CD14-positive monocyte (primary cell): ENCODE measurements around the gene SLIT3. TPM values are rescaled to one million over a fixed set of nuclear protein-coding genes. Genes with fewer than 3 reads are reported as not detected.

Experiments used
- DNase-seq, 3 donors: peaks; one replicate each; pipeline ENCODE4 v3.0.0-alpha.2; 2011 to 2022
- H2AFZ ChIP-seq: 2 replicates; pipeline ENCODE4 v1.6.0; 2012; ENCODE audit warnings: mild to moderate bottlenecking, low read depth, low read length, inconsistent platforms; ENCODE audit not compliant: insufficient read depth, poor library complexity, severe bottlenecking
- H3K27ac ChIP-seq, 2 donors: 1 replicate in 1 of 2; 2 replicates in 1 of 2; pipeline ENCODE4 v1.5.1; 2012 to 2013; ENCODE audit warnings: low read length in 2 of 2, control low read depth in 1 of 2, inconsistent platforms in 1 of 2, low read depth in 1 of 2, mild to moderate bottlenecking in 1 of 2
- H3K27me3 ChIP-seq, 2 donors: one replicate each; pipeline versions ENCODE4 v1.6.0 to v1.6.1; 2011 to 2013; ENCODE audit warnings: low read length in 2 of 2; ENCODE audit not compliant: control insufficient read depth in 2 of 2, insufficient read depth in 2 of 2
- H3K36me3 ChIP-seq, 2 donors: replicated peaks in 1 of 2; 1 replicate in 1 of 2; 2 replicates in 1 of 2; pipeline versions ENCODE4 v1.5.1 to v1.6.1; 2012 to 2013; ENCODE audit warnings: low read length in 2 of 2, control low read depth in 1 of 2, inconsistent platforms in 1 of 2, mild to moderate bottlenecking in 1 of 2; ENCODE audit not compliant: insufficient read depth in 2 of 2, control insufficient read depth in 1 of 2
- H3K4me1 ChIP-seq, 2 donors: 1 replicate in 1 of 2; 2 replicates in 1 of 2; pipeline versions ENCODE4 v1.5.1 to v1.6.1; 2012 to 2013; ENCODE audit warnings: low read length in 2 of 2, control low read depth in 1 of 2, inconsistent platforms in 1 of 2, mild to moderate bottlenecking in 1 of 2, moderate library complexity in 1 of 2; ENCODE audit not compliant: insufficient read depth in 2 of 2, control insufficient read depth in 1 of 2
- H3K4me2 ChIP-seq: replicated peaks from 2 replicates; pipeline ENCODE3; 2012; ENCODE audit warnings: low read length, moderate library complexity, mild to moderate bottlenecking; ENCODE audit not compliant: poor library complexity, severe bottlenecking; ENCODE audit errors: extremely low read depth
- H3K4me3 ChIP-seq, 3 experiments: fragments of 200-600 bp in 1 of 3; sonication (generic) in 1 of 3; replicated peaks in 1 of 3; 1 replicate in 2 of 3; 2 replicates in 1 of 3; pipeline ENCODE4 v1.5.1; 2011 to 2013; ENCODE audit warnings: low read length in 3 of 3, mild to moderate bottlenecking in 3 of 3, control low read depth in 2 of 3, low read depth in 2 of 3, inconsistent platforms in 1 of 3, moderate library complexity in 1 of 3
- H3K79me2 ChIP-seq: 2 replicates; pipeline ENCODE4 v1.6.0; 2012; ENCODE audit warnings: mild to moderate bottlenecking, control low read depth, inconsistent platforms, low read length, moderate library complexity; ENCODE audit not compliant: insufficient read depth
- H3K9ac ChIP-seq: 2 replicates; pipeline ENCODE4 v1.6.0; 2017; ENCODE audit warnings: low read length, mild to moderate bottlenecking; ENCODE audit not compliant: insufficient read depth, poor library complexity, severe bottlenecking
- H3K9me3 ChIP-seq, 2 donors: replicated peaks in 1 of 2; 1 replicate in 1 of 2; 2 replicates in 1 of 2; pipeline versions ENCODE4 v1.5.1 to v1.6.1; 2012 to 2013; ENCODE audit warnings: low read length in 2 of 2, control low read depth in 1 of 2; ENCODE audit not compliant: control insufficient read depth in 1 of 2, insufficient read depth in 1 of 2
- H4K20me1 ChIP-seq: 2 replicates; pipeline ENCODE4 v1.6.0; 2012; ENCODE audit warnings: mild to moderate bottlenecking, low read length, control low read depth, moderate library complexity; ENCODE audit not compliant: insufficient read depth
- H3K27ac Mint-ChIP-seq, 7 donors: one replicate each; pipeline ENCODE4 v1.8.0; 2020; ENCODE audit warnings: mild to moderate bottlenecking in 7 of 7, mixed read lengths in 7 of 7, moderate library complexity in 6 of 7, inconsistent platforms in 2 of 7
- H3K27me3 Mint-ChIP-seq, 3 donors: one replicate each; pipeline ENCODE4 v1.8.0; 2021 to 2022; ENCODE audit warnings: low read depth in 3 of 3, mild to moderate bottlenecking in 3 of 3, mixed read lengths in 3 of 3, moderate library complexity in 3 of 3, inconsistent platforms in 1 of 3
- H3K36me3 Mint-ChIP-seq, 2 donors: one replicate each; pipeline ENCODE4 v1.8.0; 2020; ENCODE audit warnings: mixed read lengths in 2 of 2, inconsistent platforms in 1 of 2, mild to moderate bottlenecking in 1 of 2
- H3K4me1 Mint-ChIP-seq: one replicate; pipeline ENCODE4 v1.8.0; 2020; ENCODE audit warnings: mild to moderate bottlenecking, mixed read lengths
- H3K4me3 Mint-ChIP-seq, 2 donors: one replicate each; pipeline ENCODE4 v1.8.0; 2020; ENCODE audit warnings: mild to moderate bottlenecking in 2 of 2, mixed read lengths in 2 of 2, moderate library complexity in 1 of 2
- H3K9me3 Mint-ChIP-seq, 7 donors: one replicate each; pipeline ENCODE4 v1.8.0; 2020 to 2022; ENCODE audit warnings: mixed read lengths in 7 of 7, mild to moderate bottlenecking in 6 of 7, moderate library complexity in 6 of 7, inconsistent platforms in 2 of 7
- CTCF ChIP-seq: fragments of 200-600 bp; IDR thresholded peaks from one replicate; pipeline ENCODE4 v1.8.0; 2022; ENCODE audit warnings: antibody characterized with exemption, mild to moderate bottlenecking
- WGBS: methylation state at CpG from one replicate; pipeline ENCODE4 v1.1.5; 2013; ENCODE audit warnings: missing lambda C conversion rate; ENCODE audit not compliant: insufficient coverage; 5-methylcytosine and 5-hydroxymethylcytosine counted together
- intact Hi-C, 2 donors: fragments of 100-400 bp; cut with micrococcal nuclease; formaldehyde crosslinking; loops; one replicate each; pipeline versions ENCODE4 v1.15.0 to v1.15.1; 2023
- polyA plus RNA-seq, 3 donors: library from polyadenylated mRNA; depleted of rRNA in 1 of 3; unstranded in 2 of 3; stranded (reverse) in 1 of 3; fragments of 300-500 nt in 2 of 3; fragments of >200 nt in 1 of 3; fragmentation: Illumina TruSeq in 2 of 3; gene quantifications; 1 replicate in 2 of 3; 2 replicates in 1 of 3; pipeline ENCODE4 v1.2.3, GENCODE V29; 2012 to 2021

Gene SLIT3
- polyA plus RNA-seq, 3 donors, result not detected

- Mint-ChIP-seq H3K36me3 (no peaks in the 10 kb centered on the region), H3K4me1 (no peaks in the 10 kb centered on the region), H3K4me3 (no peak overlapping the region), H3K27me3 (peaks cover 1 to 10% (median 7%) of the 10 kb centered on the region in 3 donors), H3K9me3 (peaks cover 0 to 5% (median 0%) of the 10 kb centered on the region in 7 donors), H3K27ac (no peak overlapping the region)
- Histone ChIP-seq H3K27me3 (no peaks in the 10 kb centered on the region), H3K4me1 (no peaks in the 10 kb centered on the region), H3K4me3 (no peak overlapping the region), H3K9me3 (no peaks in the 10 kb centered on the region), H3K36me3 (no peaks in the 10 kb centered on the region), H3K79me2 (no peaks in the 10 kb centered on the region), H3K4me2 (no peak overlapping the region), H3K9ac (no peak overlapping the region), H4K20me1 (no peaks in the 10 kb centered on the region), H2AFZ (no peak overlapping the region), H3K27ac (no peak overlapping the region)
- 100% methylated on average over 5 of the region's 18 CpGs for WGBS
- no peak for TF ChIP-seq CTCF
- intact Hi-C loops, result no loop called here
- no peak for DNase-seq
Measured at GRCh38 chr5:168752416-168753190, 548.3 kb downstream of the SLIT3 start.

GRCh38 chr5:168752012-168752411, 548.9 kb downstream of the SLIT3 start:
- no peak overlapping the region for H3K4me2 ChIP-seq
- H3K9ac ChIP-seq, result no peak overlapping the region
- Mint-ChIP-seq H3K4me1 (no peaks in the 10 kb centered on the region), H3K9me3 (peaks cover 0 to 3% (median 0%) of the 10 kb centered on the region in 7 donors), H3K27me3 (peaks cover 1 to 9% (median 7%) of the 10 kb centered on the region in 3 donors), H3K36me3 (no peaks in the 10 kb centered on the region), H3K27ac (no peak overlapping the region), H3K4me3 (no peak overlapping the region)
- H2AFZ ChIP-seq, result no peak overlapping the region
- intact Hi-C loops, result no loop called here
- H4K20me1 ChIP-seq, result no peaks in the 10 kb centered on the region
- no peaks in the 10 kb centered on the region for H3K79me2 ChIP-seq
- no peaks in the 10 kb centered on the region for H3K27me3 ChIP-seq
- no peak for DNase-seq
- no peaks in the 10 kb centered on the region for H3K4me1 ChIP-seq
- 91% methylated on average over 3 of the region's 3 CpGs for WGBS
- H3K27ac ChIP-seq, result no peak overlapping the region
- no peaks in the 10 kb centered on the region for H3K9me3 ChIP-seq
- no peaks in the 10 kb centered on the region for H3K36me3 ChIP-seq
- no peak for TF ChIP-seq CTCF
- no peak overlapping the region for H3K4me3 ChIP-seq
